K562 (cell line): Measurements from ENCODE around the gene CLEC17A. TPM values are rescaled to one million over a fixed set of nuclear protein-coding genes. Genes with fewer than 3 reads are reported as not detected.

ENCODE experiments used
- BACH1 ChIP-seq: fragments of 200-800 bp; sonication (Bioruptor generic); IDR thresholded peaks from 2 replicates; pipeline ENCODE4 v1.6.1; 2016; ENCODE audit warnings: missing genetic modification characterization, missing compliant biosample characterization
- DMBX1 ChIP-seq: fragments of 250-450 bp; sonication (Bioruptor Pico); IDR thresholded peaks from 2 replicates; pipeline ENCODE4 v1.8.0; 2022; ENCODE audit warnings: inconsistent platforms, mild to moderate bottlenecking, moderate library complexity, borderline replicate concordance
- MYC ChIP-seq, 2 experiments: fragments of 250-450 bp in 1 of 2; sonication (Bioruptor Pico) in 1 of 2; IDR thresholded peaks; 2 replicates each; pipeline versions ENCODE4 v1.5.1 to v1.6.1; 2012 to 2021; ENCODE audit warnings: low read depth in 2 of 2, borderline replicate concordance in 1 of 2, improper control_type of control experiment in 1 of 2, low read length in 1 of 2, mild to moderate bottlenecking in 1 of 2, moderate library complexity in 1 of 2
- POLR2AphosphoS2 ChIP-seq: IDR thresholded peaks from 2 replicates; pipeline ENCODE4 v1.6.1; 2012; ENCODE audit warnings: low read length, improper control_type of control experiment
- RAD51 ChIP-seq: fragments of 450-650 bp; IDR thresholded peaks from 2 replicates; pipeline ENCODE4 v1.7.1; 2016; ENCODE audit warnings: low read depth, mild to moderate bottlenecking, borderline replicate concordance
- RBM14 ChIP-seq: fragments of 200-400 bp; formaldehyde crosslinking; IDR thresholded peaks from 2 replicates; pipeline ENCODE4 v1.6.1; 2018; ENCODE audit warnings: low read depth, mild to moderate bottlenecking, low read length, moderate library complexity, borderline replicate concordance; ENCODE audit not compliant: insufficient read depth
- ZBTB33 ChIP-seq: sonication (generic); formaldehyde crosslinking; IDR thresholded peaks from 2 replicates; pipeline ENCODE4 v1.8.1; 2023; ENCODE audit warnings: mild to moderate bottlenecking, missing genetic modification reagents
- ZNF324 ChIP-seq: fragments of 250-450 bp; sonication (Bioruptor Pico); IDR thresholded peaks from 2 replicates; pipeline ENCODE4 v1.4.0; 2020; ENCODE audit warnings: mild to moderate bottlenecking
- ZNF354B ChIP-seq: fragments of 250-450 bp; sonication (Bioruptor Pico); IDR thresholded peaks from 2 replicates; pipeline ENCODE4 v1.4.0; 2020
- ZNF407 ChIP-seq: fragments of 450-650 bp; IDR thresholded peaks from 2 replicates; pipeline ENCODE4 v1.6.1; 2016; ENCODE audit warnings: low read depth
- ZNF431 ChIP-seq: sonication (generic); formaldehyde crosslinking; IDR thresholded peaks from 2 replicates; pipeline ENCODE4 v1.8.0; 2022; ENCODE audit warnings: mild to moderate bottlenecking, missing genetic modification reagents
- polyA plus RNA-seq, 8 experiments: library from polyadenylated mRNA; depleted of rRNA in 4 of 8; stranded (reverse) in 5 of 8; unstranded in 3 of 8; fragments of >200 nt; fragmentation: Nextera tagmentation in 2 of 8; fragmentation: Illumina TruSeq in 1 of 8; extraction: Ambion mirVana in 2 of 8; extraction: Trizol in 1 of 8; gene quantifications; 2 replicates each; pipeline versions ENCODE4 v1.2.1 to v1.2.3, GENCODE V29; 2011 to 2014; ENCODE audit warnings: inconsistent platforms in 1 of 8, missing spikeins in 1 of 8
- total RNA-seq, 7 experiments: library from RNA; depleted of rRNA in 6 of 7; stranded (reverse); fragments of >200 nt in 6 of 7; fragmentation: Illumina TruSeq in 2 of 7; extraction: Trizol in 2 of 7; gene quantifications; 2 replicates each; pipeline versions ENCODE4 v1.2.1 to v1.2.3, GENCODE V29; 2011 to 2021; ENCODE audit warnings: low replicate concordance in 1 of 7
- TF ChIP-seq, protein P1 (sequence below): sonication (generic); formaldehyde crosslinking; IDR thresholded peaks from 2 replicates; pipeline ENCODE4 v1.8.1; 2022; ENCODE audit warnings: missing genetic modification reagents
- TF ChIP-seq, protein P2 (sequence below): sonication (generic); formaldehyde crosslinking; IDR thresholded peaks from 2 replicates; pipeline ENCODE4 v1.8.1; 2023; ENCODE audit warnings: mild to moderate bottlenecking, missing genetic modification reagents, moderate library complexity

The CLEC17A gene
- total and polyA plus RNA-seq, 9 of the 15 experiments (the other 6 are each of a cell fraction or from before 2014, with no cell fraction given): 0.03 TPM; not detected in 8

GRCh38 chr19:14571695-14572490, 11.0 kb upstream of the CLEC17A start, which contains the start of gene NDUFB7 (continued):
- TF ChIP-seq ZNF407 (no peak), MYC (IDR thresholded peaks at IDR 0.05; ENCODE audit: low read depth, low read length) (peak; percentile 64; the same call in 1 of the 2 replicates), MYC (CRISPR knock-in tag; IDR thresholded peaks at IDR 0.05; ENCODE audit: borderline replicate concordance, low read depth) (0 out of 2 replicates have a peak, but pooled peaks have one; percentile 19), ZNF354B (no peak), BACH1 (tag) (no peak), ZNF431 (CRISPR knock-in tag) (peak; percentile 57), POLR2AphosphoS2 (no peak), RAD51 (peak; percentile 36; the same call in 1 of the 2 replicates), ZNF324 (CRISPR knock-in tag) (no peak), RBM14 (no peak), DMBX1 (CRISPR knock-in tag) (0 out of 2 replicates have a peak, but pooled peaks have one; percentile 29), ZBTB33 (CRISPR knock-in tag) (peak; percentile 88)
- TF ChIP-seq, protein P1, sequence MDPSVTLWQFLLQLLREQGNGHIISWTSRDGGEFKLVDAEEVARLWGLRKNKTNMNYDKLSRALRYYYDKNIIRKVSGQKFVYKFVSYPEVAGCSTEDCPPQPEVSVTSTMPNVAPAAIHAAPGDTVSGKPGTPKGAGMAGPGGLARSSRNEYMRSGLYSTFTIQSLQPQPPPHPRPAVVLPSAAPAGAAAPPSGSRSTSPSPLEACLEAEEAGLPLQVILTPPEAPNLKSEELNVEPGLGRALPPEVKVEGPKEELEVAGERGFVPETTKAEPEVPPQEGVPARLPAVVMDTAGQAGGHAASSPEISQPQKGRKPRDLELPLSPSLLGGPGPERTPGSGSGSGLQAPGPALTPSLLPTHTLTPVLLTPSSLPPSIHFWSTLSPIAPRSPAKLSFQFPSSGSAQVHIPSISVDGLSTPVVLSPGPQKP (CRISPR knock-in tag): no peak
- TF ChIP-seq, protein P2, sequence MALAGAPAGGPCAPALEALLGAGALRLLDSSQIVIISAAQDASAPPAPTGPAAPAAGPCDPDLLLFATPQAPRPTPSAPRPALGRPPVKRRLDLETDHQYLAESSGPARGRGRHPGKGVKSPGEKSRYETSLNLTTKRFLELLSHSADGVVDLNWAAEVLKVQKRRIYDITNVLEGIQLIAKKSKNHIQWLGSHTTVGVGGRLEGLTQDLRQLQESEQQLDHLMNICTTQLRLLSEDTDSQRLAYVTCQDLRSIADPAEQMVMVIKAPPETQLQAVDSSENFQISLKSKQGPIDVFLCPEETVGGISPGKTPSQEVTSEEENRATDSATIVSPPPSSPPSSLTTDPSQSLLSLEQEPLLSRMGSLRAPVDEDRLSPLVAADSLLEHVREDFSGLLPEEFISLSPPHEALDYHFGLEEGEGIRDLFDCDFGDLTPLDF (CRISPR knock-in tag): no peak
